Measurements from ENCODE around the gene DMRT1. TPM values are rescaled to one million over a fixed set of nuclear protein-coding genes. Genes with fewer than 3 reads are reported as not detected.

The DMRT1 gene
- total and polyA plus RNA-seq, 9 of the 15 experiments (the other 6 are each of a cell fraction or from before 2014, with no cell fraction given) = not detected

GRCh38 chr9:922731-923130 is 81.2 kb downstream of the DMRT1 start:
- DNase-seq (ENCODE audit: extremely low read depth in 1 of 4, low spot score in 3 of 4) (no peak), FAIRE-seq (no peak), ATAC-seq (no peak)
- H3K4me1 ChIP-seq (replicated peaks in 1 of 2; ENCODE audit: control insufficient read depth in 2 of 2, insufficient read depth in 2 of 2, low read length in 2 of 2) = no peaks in the 10 kb centered on the region
- no peaks in the 10 kb centered on the region for H3K36me3 ChIP-seq (ENCODE audit: control insufficient read depth, insufficient read depth, low read length)
- H3K9ac ChIP-seq (ENCODE audit: insufficient read depth in 1 of 2, low read depth in 2 of 2, low read length in 2 of 2) = no peak overlapping the region
- no peak overlapping the region for H3K4me2 ChIP-seq (ENCODE audit: insufficient read depth, low read length)
- H3K9me3 ChIP-seq (replicated peaks; ENCODE audit: control insufficient read depth, insufficient read depth, low read depth, low read length) = no peaks in the 10 kb centered on the region
- no peaks in the 10 kb centered on the region for H3K79me2 ChIP-seq (ENCODE audit: control insufficient read depth, insufficient read depth, low read length)
- no peak overlapping the region for H2AFZ ChIP-seq (ENCODE audit: low read depth, low read length)
- H3K27ac ChIP-seq (ENCODE audit: extremely low read depth, low read depth, low read length) = no peak overlapping the region
- CTCF ChIA-PET (ENCODE audit: low intra/inter-chr PET ratio) = no interaction called here
- H4K20me1 ChIP-seq (replicated peaks; ENCODE audit: control insufficient read depth, insufficient read depth, low read length) = no peaks in the 10 kb centered on the region
- no peaks in the 10 kb centered on the region for H3K9me1 ChIP-seq (ENCODE audit: control insufficient read depth, insufficient read depth, low read length)
- in situ Hi-C loops (cut with MboI) (no loop called here), intact Hi-C loops (cut with micrococcal nuclease) (no loop called here)
- H3K4me3 ChIP-seq = no peak overlapping the region
- TF ChIP-seq STAT6 (CRISPR knock-in tag; IDR thresholded peaks at IDR 0.05) (no peak), MTA1 (IDR thresholded peaks at IDR 0.05; ENCODE audit: borderline replicate concordance) (no peak), ZNF274 (IDR thresholded peaks at IDR 0.05; ENCODE audit: borderline replicate concordance, low read depth, low read length) (no peak), POLR2AphosphoS5 (IDR thresholded peaks at IDR 0.05; ENCODE audit: control insufficient read depth, insufficient read depth, low read depth, low read length) (no peak), DMBX1 (CRISPR knock-in tag; IDR thresholded peaks at IDR 0.05; ENCODE audit: borderline replicate concordance) (no peak), ZBTB26 (CRISPR knock-in tag; IDR thresholded peaks at IDR 0.05) (no peak)
- 0% methylated on average over 7 of the region's 7 CpGs for WGBS (ENCODE audit: insufficient coverage, low coverage, missing lambda C conversion rate)
- H3K27me3 ChIP-seq (ENCODE audit: control insufficient read depth in 2 of 2, insufficient read depth in 2 of 2, low read length in 2 of 2) = no peaks in the 10 kb centered on the region
- no TSS peak for BruUV-seq (replicated peaks)
- POLR2A ChIA-PET = no interaction called here

Data from K562 (cell line).